Activated CD8-positive, alpha-beta memory T cell treated with anti-CD3 and anti-CD28 coated beads, Interleukin-2, amount 10 ng/mL, durations not matched to agents 7 days and 5 days (primary cell): Measurements from ENCODE around the gene RAD51B. TPM values are rescaled to one million over a fixed set of nuclear protein-coding genes. Genes with fewer than 3 reads are reported as not detected.

Experiments
- ATAC-seq: fragments of 150-1000 bp; cut with Tn5 transposase; one replicate; pipeline ENCODE4 v1.10.0; 2021; ENCODE audit warnings: moderate library complexity
- CTCF ChIA-PET: fragments of 350-600 bp; sonication (Branson Sonifier 250); formaldehyde crosslinking; loops from one replicate; lab custom pipeline; 2021; ENCODE audit warnings: antibody characterized with exemption; lab: Charles Lee
- DNase-seq: peaks from one replicate; pipeline ENCODE4 v3.0.0-alpha.2; 2020
- H3K27ac Mint-ChIP-seq: one replicate; pipeline ENCODE4 v1.8.0; 2021; ENCODE audit warnings: mild to moderate bottlenecking, mixed read lengths
- H3K27me3 Mint-ChIP-seq: one replicate; pipeline ENCODE4 v1.8.0; 2021; ENCODE audit warnings: mixed read lengths
- H3K36me3 Mint-ChIP-seq: one replicate; pipeline ENCODE4 v1.8.0; 2021; ENCODE audit warnings: mild to moderate bottlenecking, mixed read lengths
- H3K4me1 Mint-ChIP-seq: one replicate; pipeline ENCODE4 v1.8.0; 2021; ENCODE audit warnings: mixed read lengths
- H3K4me3 Mint-ChIP-seq: one replicate; pipeline ENCODE4 v1.8.0; 2021; ENCODE audit warnings: mild to moderate bottlenecking, moderate library complexity, mixed read lengths
- H3K9me3 Mint-ChIP-seq: one replicate; pipeline ENCODE4 v1.8.0; 2022; ENCODE audit warnings: low read depth, mixed read lengths
- total RNA-seq, 2 experiments: library from RNA; stranded (reverse); gene quantifications; one replicate each; pipeline ENCODE4 v1.2.3, GENCODE V29; 2021

The RAD51B gene
- total RNA-seq, 2 experiments from 2014 or later: 35.3 to 55.5 TPM

DNA sequence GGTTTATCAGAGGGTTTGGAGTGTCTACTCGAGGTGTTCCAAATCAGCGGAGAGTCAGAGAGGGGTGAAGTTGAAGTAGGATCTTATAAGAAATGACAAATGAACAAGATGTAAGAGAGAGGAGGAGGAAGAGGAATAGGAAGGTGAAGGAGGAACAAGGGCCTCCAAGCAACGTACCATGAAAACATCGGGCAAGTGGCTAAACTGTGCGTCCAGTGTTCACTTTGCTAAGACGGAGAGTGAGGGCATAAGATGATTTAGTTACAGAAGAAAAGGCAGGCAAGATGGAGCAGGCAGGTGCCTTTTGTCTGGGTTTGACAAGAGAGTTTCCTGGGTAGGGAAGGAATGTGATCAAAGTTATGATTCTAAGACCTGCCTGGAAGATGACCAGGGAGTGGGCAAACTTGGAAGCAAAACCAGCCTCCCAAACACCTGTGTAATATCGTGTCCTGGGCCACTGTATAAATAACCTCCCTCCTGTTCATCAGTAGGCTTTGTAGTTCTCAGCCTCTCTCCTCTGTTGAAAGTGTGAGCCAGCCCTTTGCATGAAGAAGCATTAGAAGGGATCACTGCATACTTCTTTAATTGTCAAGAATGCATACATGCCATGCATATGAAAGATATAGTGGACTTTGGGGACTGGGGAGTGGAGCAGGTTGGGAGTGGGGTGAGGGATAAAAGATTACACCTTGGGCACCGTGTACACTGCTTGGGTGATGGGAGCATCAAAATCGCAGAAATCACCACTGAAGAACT, 861.9 kb downstream of the RAD51B start:
- CTCF ChIA-PET: interaction anchor here (0.9 to 2.0 kb wide), 2 partner anchors 106 to 163 kb away, joined by 3 to 5 read pairs; no protein-coding TSS in a partner anchor
- no peak for DNase-seq
- Mint-ChIP-seq H3K36me3 (no peaks in the 10 kb centered on the region), H3K27me3 (no peaks in the 10 kb centered on the region), H3K9me3 (no peaks in the 10 kb centered on the region), H3K4me1 (peaks cover 50% of the 10 kb centered on the region), H3K27ac (no peak overlapping the region), H3K4me3 (no peak overlapping the region)
- ATAC-seq: no peak

DNA sequence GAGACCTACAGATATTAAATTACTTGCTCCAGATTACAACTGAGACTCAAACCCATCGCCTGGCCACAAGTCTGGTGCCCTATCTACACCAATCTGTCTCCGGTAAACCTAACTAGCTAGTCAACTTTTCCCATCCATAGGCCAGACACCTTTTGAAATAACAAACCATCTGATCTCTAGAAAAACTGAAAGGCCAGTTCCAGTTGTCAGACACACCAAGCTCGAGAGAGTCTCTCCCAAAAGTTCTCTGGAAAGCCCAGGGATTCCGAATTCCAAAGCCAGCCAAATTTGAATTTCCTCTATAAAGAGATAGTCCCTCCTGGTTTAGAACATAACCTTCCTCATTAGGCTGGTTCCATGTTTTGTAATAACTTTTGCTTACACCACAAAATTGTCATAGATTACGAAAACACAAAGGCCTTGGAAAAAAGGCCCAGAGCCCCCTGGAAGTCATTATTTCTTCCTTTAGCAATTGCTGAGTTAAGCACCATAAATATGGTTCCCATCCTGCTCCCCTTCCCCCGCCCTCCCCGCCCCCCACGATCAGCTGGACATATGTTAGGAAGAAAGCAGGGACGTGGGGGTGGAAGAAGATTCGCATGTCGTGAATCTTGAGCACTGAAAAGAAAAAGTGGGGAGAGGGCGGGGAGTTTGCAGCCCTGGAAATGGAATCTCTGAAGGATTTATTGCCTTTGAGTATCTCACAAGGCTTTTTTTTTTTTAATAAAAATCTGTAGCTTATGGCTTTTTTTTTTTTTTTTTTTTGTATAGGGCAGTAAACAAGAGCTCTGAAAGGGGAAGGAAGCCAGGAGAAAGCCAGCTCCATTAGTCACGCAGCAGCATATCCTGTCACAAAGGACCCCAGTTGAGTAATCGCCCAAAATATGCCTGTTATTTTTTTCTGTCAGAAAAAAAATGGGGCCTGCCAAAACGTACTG, 862.9 kb downstream of the RAD51B start:
- Mint-ChIP-seq H3K4me3 (no peak overlapping the region), H3K4me1 (peaks cover 49% of the 10 kb centered on the region)
- no peak for ATAC-seq

GRCh38 chr14:68683326-68683725, 863.7 kb downstream of the RAD51B start:
- DNase-seq (no peak), ATAC-seq (no peak)
- CTCF ChIA-PET: interaction anchor here (0.6 to 3.2 kb wide), 5 partner anchors 19 to 730 kb away, joined by 3 to 12 read pairs (median 4); no protein-coding TSS in a partner anchor
- no peaks in the 10 kb centered on the region for H3K36me3 Mint-ChIP-seq
- H3K4me3 Mint-ChIP-seq: no peak overlapping the region
- H3K9me3 Mint-ChIP-seq: no peaks in the 10 kb centered on the region
- peaks cover 48% of the 10 kb centered on the region for H3K4me1 Mint-ChIP-seq
- peak overlapping the region; percentile 61 for H3K27ac Mint-ChIP-seq
- no peaks in the 10 kb centered on the region for H3K27me3 Mint-ChIP-seq

More for the DNA sequence above, 862.9 kb downstream of the RAD51B start:
- Mint-ChIP-seq H3K36me3 (no peaks in the 10 kb centered on the region), H3K27me3 (no peaks in the 10 kb centered on the region), H3K27ac (peak overlapping the region; percentile 61), H3K9me3 (no peaks in the 10 kb centered on the region)
- CTCF ChIA-PET: interaction anchor here (0.6 to 2.0 kb wide), 3 partner anchors 107 to 729 kb away, joined by 3 to 5 read pairs (median 4); no protein-coding TSS in a partner anchor
- peak; percentile 52 for DNase-seq

- H3K4me3 Mint-ChIP-seq: peak overlapping the region; percentile 25
- H3K27ac Mint-ChIP-seq: peak overlapping the region; percentile 84
- H3K27me3 Mint-ChIP-seq: no peaks in the 10 kb centered on the region
- DNase-seq (no peak), ATAC-seq (no peak)
- no peaks in the 10 kb centered on the region for H3K36me3 Mint-ChIP-seq
- H3K4me1 Mint-ChIP-seq: peaks cover 48% of the 10 kb centered on the region
- CTCF ChIA-PET: interaction anchor here (0.5 to 3.2 kb wide), 12 partner anchors 10 to 409 kb away, joined by 3 to 12 read pairs (median 4); no protein-coding TSS in a partner anchor
- no peaks in the 10 kb centered on the region for H3K9me3 Mint-ChIP-seq
These were observed 865.2 kb downstream of the RAD51B start for GRCh38 chr14:68684466-68685418.

- Mint-ChIP-seq H3K4me3 (peak overlapping the region; percentile 25), H3K4me1 (peaks cover 48% of the 10 kb centered on the region), H3K36me3 (no peaks in the 10 kb centered on the region), H3K27me3 (no peaks in the 10 kb centered on the region), H3K27ac (peak overlapping the region; percentile 84), H3K9me3 (no peaks in the 10 kb centered on the region)
- CTCF ChIA-PET: interaction anchor here (0.6 to 3.2 kb wide), 13 partner anchors 9 to 402 kb away, joined by 3 to 12 read pairs (median 4); partner anchors contain the start of gene ZFP36L1
- DNase-seq (peak; percentile 87), ATAC-seq (peak; percentile 86)
These were observed 866.0 kb downstream of the RAD51B start for GRCh38 chr14:68685419-68686204.

DNA sequence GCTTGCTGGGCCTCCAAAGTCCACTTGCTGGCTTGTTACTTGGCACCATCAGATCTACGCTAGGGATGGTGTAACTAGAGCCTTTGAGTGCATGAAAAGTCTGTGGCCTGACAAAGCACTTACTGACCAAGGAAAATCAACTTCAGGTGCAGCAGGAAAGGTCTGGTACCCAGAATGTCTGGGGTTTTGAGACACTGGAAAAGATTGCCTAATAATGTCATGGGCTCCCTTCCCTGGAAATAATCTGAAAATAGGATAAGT, 866.6 kb downstream of the RAD51B start:
- no peak overlapping the region for H3K4me3 Mint-ChIP-seq
- DNase-seq (no peak), ATAC-seq (no peak)
- CTCF ChIA-PET: interaction anchor here (0.8 to 3.2 kb wide), 8 partner anchors 18 to 403 kb away, joined by 3 to 12 read pairs (median 4); partner anchors contain the start of gene ZFP36L1
- peak overlapping the region; percentile 84 for H3K27ac Mint-ChIP-seq
- peaks cover 46% of the 10 kb centered on the region for H3K4me1 Mint-ChIP-seq
- no peaks in the 10 kb centered on the region for H3K9me3 Mint-ChIP-seq
- H3K27me3 Mint-ChIP-seq: no peaks in the 10 kb centered on the region
- H3K36me3 Mint-ChIP-seq: no peaks in the 10 kb centered on the region

GRCh38 chr14:68686724-68687123, 867.1 kb downstream of the RAD51B start:
- Mint-ChIP-seq H3K4me1 (peaks cover 44% of the 10 kb centered on the region), H3K4me3 (no peak overlapping the region), H3K36me3 (no peaks in the 10 kb centered on the region), H3K27ac (peak overlapping the region; percentile 41), H3K27me3 (no peaks in the 10 kb centered on the region), H3K9me3 (no peaks in the 10 kb centered on the region)
- ATAC-seq (no peak), DNase-seq (no peak)
- CTCF ChIA-PET: interaction anchor here (1.5 to 3.2 kb wide), 2 partner anchors 19 to 23 kb away, joined by 3 to 12 read pairs; no protein-coding TSS in a partner anchor

- H3K27ac Mint-ChIP-seq: no peak overlapping the region
These were observed 868.2 kb downstream of the RAD51B start for GRCh38 chr14:68687746-68688145.

DNA sequence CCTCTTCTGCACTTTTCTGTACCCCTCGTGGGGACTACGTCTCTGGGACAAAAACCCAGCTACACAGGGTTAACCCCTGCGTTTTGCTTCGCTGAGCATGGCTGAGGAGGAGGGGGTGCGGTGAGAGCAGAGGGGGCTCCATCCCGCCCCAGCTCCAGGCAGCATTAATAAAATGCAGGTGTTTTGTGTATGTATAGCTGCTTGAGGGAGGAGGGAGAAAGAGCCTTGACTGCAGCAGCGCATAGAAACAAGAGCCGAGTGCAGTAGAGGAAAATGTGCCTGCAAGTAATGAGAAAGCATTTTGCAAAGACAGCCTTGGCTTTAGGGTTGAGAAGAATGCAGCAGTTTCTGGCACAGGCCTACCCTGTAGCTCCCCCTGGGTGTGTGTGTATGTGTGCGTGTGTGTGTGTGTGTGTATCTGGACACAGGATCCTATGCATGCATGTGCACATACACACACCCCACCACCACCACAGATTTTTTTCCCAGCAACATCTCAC, 869.3 kb downstream of the RAD51B start:
- no peak overlapping the region for H3K27ac Mint-ChIP-seq
- no peaks in the 10 kb centered on the region for H3K36me3 Mint-ChIP-seq
- H3K4me1 Mint-ChIP-seq: peaks cover 27% of the 10 kb centered on the region
- ATAC-seq (no peak), DNase-seq (no peak)
- no peaks in the 10 kb centered on the region for H3K9me3 Mint-ChIP-seq
- no peaks in the 10 kb centered on the region for H3K27me3 Mint-ChIP-seq
- CTCF ChIA-PET: interaction anchor here (0.9 kb wide), 1 partner anchor 98 kb away, joined by 3 read pairs; no protein-coding TSS in a partner anchor
- no peak overlapping the region for H3K4me3 Mint-ChIP-seq

More at GRCh38 chr14:68687746-68688145, 868.2 kb downstream of the RAD51B start:
- DNase-seq: no peak
- H3K4me1 Mint-ChIP-seq: peaks cover 37% of the 10 kb centered on the region
- H3K4me3 Mint-ChIP-seq: no peak overlapping the region
- H3K36me3 Mint-ChIP-seq: no peaks in the 10 kb centered on the region
- H3K27me3 Mint-ChIP-seq: no peaks in the 10 kb centered on the region
- ATAC-seq: no peak
- CTCF ChIA-PET: no interaction called here
- H3K9me3 Mint-ChIP-seq: no peaks in the 10 kb centered on the region

- Mint-ChIP-seq H3K9me3 (no peaks in the 10 kb centered on the region), H3K27me3 (peaks cover 2% of the 10 kb centered on the region), H3K27ac (no peak overlapping the region), H3K4me1 (peaks cover 21% of the 10 kb centered on the region), H3K4me3 (no peak overlapping the region), H3K36me3 (no peaks in the 10 kb centered on the region)
- ATAC-seq (no peak), DNase-seq (no peak)
- CTCF ChIA-PET: interaction anchor here (0.9 kb wide), 1 partner anchor 98 kb away, joined by 3 read pairs; no protein-coding TSS in a partner anchor
These were observed 869.9 kb downstream of the RAD51B start for GRCh38 chr14:68689511-68689910.

- H3K27ac Mint-ChIP-seq: no peak overlapping the region
- no peaks in the 10 kb centered on the region for H3K36me3 Mint-ChIP-seq
- ATAC-seq: no peak
- peaks cover 20% of the 10 kb centered on the region for H3K4me1 Mint-ChIP-seq
- H3K9me3 Mint-ChIP-seq: no peaks in the 10 kb centered on the region
- no peak overlapping the region for H3K4me3 Mint-ChIP-seq
- DNase-seq: no peak
- peaks cover 5% of the 10 kb centered on the region for H3K27me3 Mint-ChIP-seq
- CTCF ChIA-PET: no interaction called here
These were observed 870.7 kb downstream of the RAD51B start for GRCh38 chr14:68690089-68690958.
